Activated T-helper 1 cell treated with anti-CD3 and anti-CD28 coated beads, Interleukin-12 subunit alpha, Interleukin-12 subunit beta, Interleukin-2, Interleukin-4 antibody, amounts not matched to agents 30 ng/mL and 10 ng/mL and 1 ng/mL, durations not matched to agents 14 hours and 24 hours and 36 hours (primary cell): ENCODE measurements around the gene OR4X1. TPM values are rescaled to one million over a fixed set of nuclear protein-coding genes. Genes with fewer than 3 reads are reported as not detected.
"Not testable (repeated sequence)": the region's sequence is repeated elsewhere in the genome, so short reads cannot be mapped to it uniquely, and the experiment has no call there.

ENCODE experiments used
- DNase-seq: peaks from one replicate; pipeline ENCODE4 v3.0.0; 2021; ENCODE audit warnings: low spot score
- H3K27ac Mint-ChIP-seq: one replicate; pipeline ENCODE4 v1.8.0; 2021; ENCODE audit warnings: mild to moderate bottlenecking, mixed read lengths
- H3K27me3 Mint-ChIP-seq: one replicate; pipeline ENCODE4 v1.8.0; 2022; ENCODE audit warnings: mild to moderate bottlenecking, moderate library complexity, mixed read lengths; ENCODE audit not compliant: insufficient read depth
- H3K36me3 Mint-ChIP-seq: one replicate; pipeline ENCODE4 v1.8.0; 2021; ENCODE audit warnings: low read depth, mixed read lengths
- H3K4me1 Mint-ChIP-seq: one replicate; pipeline ENCODE4 v1.8.0; 2021; ENCODE audit warnings: low read depth, mixed read lengths
- H3K4me3 Mint-ChIP-seq: one replicate; pipeline ENCODE4 v1.8.0; 2021; ENCODE audit warnings: mild to moderate bottlenecking, moderate library complexity, mixed read lengths
- H3K9me3 Mint-ChIP-seq: one replicate; pipeline ENCODE4 v1.8.0; 2021; ENCODE audit warnings: mixed read lengths
- intact Hi-C: fragments of 100-400 bp; cut with micrococcal nuclease; formaldehyde crosslinking; loops from one replicate; pipeline ENCODE4 v1.15.1; 2024
- total RNA-seq: library from RNA; stranded (reverse); gene quantifications from 2 replicates; pipeline ENCODE4 v1.2.3, GENCODE V29; 2022

The OR4X1 gene, protein sequence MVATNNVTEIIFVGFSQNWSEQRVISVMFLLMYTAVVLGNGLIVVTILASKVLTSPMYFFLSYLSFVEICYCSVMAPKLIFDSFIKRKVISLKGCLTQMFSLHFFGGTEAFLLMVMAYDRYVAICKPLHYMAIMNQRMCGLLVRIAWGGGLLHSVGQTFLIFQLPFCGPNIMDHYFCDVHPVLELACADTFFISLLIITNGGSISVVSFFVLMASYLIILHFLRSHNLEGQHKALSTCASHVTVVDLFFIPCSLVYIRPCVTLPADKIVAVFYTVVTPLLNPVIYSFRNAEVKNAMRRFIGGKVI
- not detected in 2 replicates for total RNA-seq

- peaks cover 2% of the 10 kb centered on the region for H3K27me3 Mint-ChIP-seq
- H3K4me1 Mint-ChIP-seq: peaks cover 8% of the 10 kb centered on the region
- H3K27ac Mint-ChIP-seq: no peak within 1 kb of the TSS
- H3K4me3 Mint-ChIP-seq: no peak within 1 kb of the TSS
- DNase-seq: no peak
- H3K9me3 Mint-ChIP-seq: no peaks in the 10 kb centered on the region
- no peaks in the 10 kb centered on the region for H3K36me3 Mint-ChIP-seq
- intact Hi-C loops: no loop called here
Observed at GRCh38 chr11:48263423-48263911, at the start of gene OR4X1. Gene OR4X1 (plus strand): TSS chr11:48263861. CDS start chr11:48263861, 0 bp downstream.

- H3K27ac Mint-ChIP-seq: no peak within 1 kb of the TSS
- no peak within 1 kb of the TSS for H3K4me3 Mint-ChIP-seq
- no peaks in the 10 kb centered on the region for H3K36me3 Mint-ChIP-seq
- peaks cover 2% of the 10 kb centered on the region for H3K27me3 Mint-ChIP-seq
- no peaks in the 10 kb centered on the region for H3K4me1 Mint-ChIP-seq
- intact Hi-C loops: no loop called here
- H3K9me3 Mint-ChIP-seq: no peaks in the 10 kb centered on the region
- no peak for DNase-seq
Observed at GRCh38 chr11:48216510-48216909, 47.2 kb upstream of the OR4X1 start, which contains the start of gene OR4B1. Gene OR4B1 (plus strand): TSS chr11:48216810. CDS start chr11:48216810, 0 bp downstream.

DNA sequence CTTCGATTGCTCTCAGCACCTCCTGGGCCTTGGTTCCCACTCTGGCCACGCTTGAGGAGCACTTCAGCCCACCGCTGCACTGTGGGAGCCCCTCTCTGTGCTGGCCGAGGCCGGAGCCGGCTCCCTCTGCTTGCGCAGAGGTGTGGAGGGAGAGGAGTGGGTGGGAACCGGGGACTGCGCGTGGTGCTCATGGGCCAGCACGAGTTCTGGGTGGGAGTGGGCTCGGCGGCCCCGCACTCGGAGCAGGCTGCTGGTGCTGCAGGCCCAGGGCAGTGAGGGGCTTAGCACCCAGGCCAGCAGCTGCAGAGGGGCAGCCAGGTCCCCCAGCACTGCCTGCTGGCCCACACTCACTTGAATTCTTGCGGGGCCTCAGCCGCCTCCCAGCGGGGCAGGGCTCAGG lies 34.9 kb upstream of the OR4X1 start:
- H3K27ac Mint-ChIP-seq: no peak overlapping the region
- no peaks in the 10 kb centered on the region for H3K36me3 Mint-ChIP-seq
- no peak overlapping the region for H3K4me3 Mint-ChIP-seq
- H3K27me3 Mint-ChIP-seq: peaks cover 4% of the 10 kb centered on the region
- no peaks in the 10 kb centered on the region for H3K4me1 Mint-ChIP-seq
- intact Hi-C loops: no loop called here
- no peak for DNase-seq
- H3K9me3 Mint-ChIP-seq: peaks cover 7% of the 10 kb centered on the region

- intact Hi-C loops, H3K4me1 Mint-ChIP-seq, H3K27me3 Mint-ChIP-seq, H3K9me3 Mint-ChIP-seq, DNase-seq, H3K4me3 Mint-ChIP-seq, H3K36me3 Mint-ChIP-seq, H3K27ac Mint-ChIP-seq: not testable (repeated sequence)
Observed at GRCh38 chr11:48230057-48230456, 33.6 kb upstream of the OR4X1 start.

- H3K9me3 Mint-ChIP-seq: peaks cover 11% of the 10 kb centered on the region
Observed at GRCh38 chr11:48237727-48238126, 25.9 kb upstream of the OR4X1 start.

GRCh38 chr11:48242501-48242900 lies 21.2 kb upstream of the OR4X1 start:
- Mint-ChIP-seq H3K4me1 (no peaks in the 10 kb centered on the region), H3K9me3 (peaks cover 4% of the 10 kb centered on the region), H3K4me3 (no peak overlapping the region), H3K27ac (no peak overlapping the region), H3K36me3 (no peaks in the 10 kb centered on the region), H3K27me3 (peaks cover 12% of the 10 kb centered on the region)
- intact Hi-C loops: no loop called here
- DNase-seq: no peak

More at GRCh38 chr11:48237727-48238126, 25.9 kb upstream of the OR4X1 start:
- Mint-ChIP-seq H3K4me3 (no peak overlapping the region), H3K4me1 (no peaks in the 10 kb centered on the region), H3K36me3 (no peaks in the 10 kb centered on the region), H3K27me3 (peaks cover 5% of the 10 kb centered on the region), H3K27ac (no peak overlapping the region)
- DNase-seq: no peak
- intact Hi-C loops: no loop called here

- Mint-ChIP-seq H3K36me3 (no peaks in the 10 kb centered on the region), H3K9me3 (peaks cover 7% of the 10 kb centered on the region), H3K27me3 (peaks cover 17% of the 10 kb centered on the region), H3K4me1 (no peaks in the 10 kb centered on the region), H3K27ac (no peak within 1 kb of the TSS), H3K4me3 (no peak within 1 kb of the TSS)
- no peak for DNase-seq
- intact Hi-C loops: no loop called here
Observed at GRCh38 chr11:48244804-48245203, 18.9 kb upstream of the OR4X1 start, which contains the start of gene OR4X2. Gene OR4X2 (plus strand): TSS chr11:48245104. CDS start chr11:48245104, 0 bp downstream.

- H3K9me3 Mint-ChIP-seq: peaks cover 4% of the 10 kb centered on the region
- peaks cover 25% of the 10 kb centered on the region for H3K27me3 Mint-ChIP-seq
- intact Hi-C loops: no loop called here
- H3K27ac Mint-ChIP-seq: no peak overlapping the region
- no peak for DNase-seq
- no peaks in the 10 kb centered on the region for H3K36me3 Mint-ChIP-seq
- H3K4me1 Mint-ChIP-seq: no peaks in the 10 kb centered on the region
- H3K4me3 Mint-ChIP-seq: no peak overlapping the region
Observed at GRCh38 chr11:48248902-48249301, 14.8 kb upstream of the OR4X1 start.

DNA sequence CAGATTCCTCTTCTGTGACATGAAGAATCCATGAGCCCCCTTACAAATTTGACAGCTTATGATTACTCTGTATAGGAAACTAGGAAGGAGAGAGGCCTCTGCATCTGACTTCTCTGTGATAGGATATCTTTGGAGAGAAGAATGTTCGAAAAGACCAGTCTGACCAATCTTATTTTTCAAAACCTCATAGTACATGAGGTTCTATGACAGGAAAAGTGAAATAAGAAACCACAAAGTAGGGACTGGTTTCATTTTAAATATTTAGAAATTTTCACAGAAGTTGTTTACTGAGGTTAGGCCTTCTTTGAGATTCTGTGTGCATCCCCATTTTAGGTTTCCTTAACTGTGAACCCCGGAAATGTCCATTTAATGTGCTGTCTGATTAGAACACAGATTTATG lies 2.1 kb upstream of the OR4X1 start:
- no peak for DNase-seq
- no peak overlapping the region for H3K4me3 Mint-ChIP-seq
- peaks cover 8% of the 10 kb centered on the region for H3K4me1 Mint-ChIP-seq
- H3K36me3 Mint-ChIP-seq: no peaks in the 10 kb centered on the region
- intact Hi-C loops: no loop called here
- no peaks in the 10 kb centered on the region for H3K9me3 Mint-ChIP-seq
- H3K27me3 Mint-ChIP-seq: peaks cover 2% of the 10 kb centered on the region
- no peak overlapping the region for H3K27ac Mint-ChIP-seq

GRCh38 chr11:48270621-48271020 lies 7.0 kb downstream of the OR4X1 start:
- Mint-ChIP-seq H3K27ac (no peak overlapping the region), H3K36me3 (no peaks in the 10 kb centered on the region), H3K4me1 (no peaks in the 10 kb centered on the region), H3K4me3 (no peak overlapping the region), H3K9me3 (no peaks in the 10 kb centered on the region), H3K27me3 (peaks cover 9% of the 10 kb centered on the region)
- DNase-seq: no peak
- intact Hi-C loops: no loop called here

DNA sequence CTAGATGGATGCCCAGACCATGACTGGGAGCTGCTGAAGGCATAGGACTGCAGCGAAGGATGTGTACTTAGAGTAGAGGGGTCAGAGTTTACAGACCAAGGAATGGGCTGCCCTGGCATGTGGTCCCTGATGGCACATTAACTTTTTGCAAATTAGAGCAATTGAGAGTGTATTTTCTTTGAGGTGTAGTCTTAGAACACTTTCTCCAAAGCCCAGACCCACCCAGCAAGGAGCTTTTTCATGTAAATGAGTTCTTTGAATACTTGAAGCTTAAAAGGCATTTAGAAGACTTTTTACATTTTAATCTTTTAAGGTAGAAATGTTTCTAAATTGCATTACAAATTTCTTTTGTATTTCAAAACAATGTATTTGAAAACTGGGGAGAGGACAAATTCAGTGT lies 8.9 kb downstream of the OR4X1 start:
- no peak overlapping the region for H3K27ac Mint-ChIP-seq
- no peaks in the 10 kb centered on the region for H3K9me3 Mint-ChIP-seq
- H3K4me1 Mint-ChIP-seq: no peaks in the 10 kb centered on the region
- DNase-seq: no peak
- intact Hi-C loops: no loop called here
- H3K4me3 Mint-ChIP-seq: no peak overlapping the region
- H3K27me3 Mint-ChIP-seq: peaks cover 10% of the 10 kb centered on the region
- no peaks in the 10 kb centered on the region for H3K36me3 Mint-ChIP-seq

DNA sequence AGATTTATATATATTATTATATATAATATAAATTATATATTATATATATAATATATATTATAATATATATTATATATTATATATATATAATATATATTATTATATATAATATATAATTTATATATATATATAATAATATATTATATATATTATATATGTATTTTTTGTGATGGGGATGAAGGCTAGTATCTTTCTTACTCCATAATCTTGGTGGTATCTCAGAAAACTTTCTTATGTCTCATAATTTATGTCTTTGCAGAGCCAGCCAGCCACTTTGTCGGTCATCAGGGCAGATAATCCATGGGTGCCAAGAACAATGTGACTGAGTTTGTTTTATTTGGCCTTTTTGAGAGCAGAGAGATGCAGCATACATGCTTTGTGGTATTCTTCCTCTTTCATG lies 42.3 kb downstream of the OR4X1 start, which contains the start of gene OR4S1:
TSS of gene OR4S1 (plus strand) at position 301 of the 400 bp plus-strand sequence. CDS start at position 301, 0 bp downstream.
- no peaks in the 10 kb centered on the region for H3K4me1 Mint-ChIP-seq
- H3K27me3 Mint-ChIP-seq: peaks cover 16% of the 10 kb centered on the region
- no peaks in the 10 kb centered on the region for H3K9me3 Mint-ChIP-seq
- H3K4me3 Mint-ChIP-seq: no peak within 1 kb of the TSS
- no peak within 1 kb of the TSS for H3K27ac Mint-ChIP-seq
- H3K36me3 Mint-ChIP-seq: no peaks in the 10 kb centered on the region
- DNase-seq: no peak
- intact Hi-C loops: loop anchor here (2.0 to 5.0 kb wide), 2 partner anchors 371 to 1691 kb away; no protein-coding TSS in a partner anchor

GRCh38 chr11:48307760-48308386 lies 44.2 kb downstream of the OR4X1 start:
- peaks cover 10% of the 10 kb centered on the region for H3K27me3 Mint-ChIP-seq
- DNase-seq: peak; percentile 43
- no peaks in the 10 kb centered on the region for H3K4me1 Mint-ChIP-seq
- intact Hi-C loops: loop anchor here (1.0 to 5.0 kb wide), 3 partner anchors 135 to 1689 kb away; no protein-coding TSS in a partner anchor
- no peaks in the 10 kb centered on the region for H3K9me3 Mint-ChIP-seq
- H3K4me3 Mint-ChIP-seq: no peak overlapping the region
- H3K36me3 Mint-ChIP-seq: no peaks in the 10 kb centered on the region
- no peak overlapping the region for H3K27ac Mint-ChIP-seq
